Endothelial cell of umbilical vein (primary cell): ENCODE measurements around the gene B3GNT9. TPM values are rescaled to one million over a fixed set of nuclear protein-coding genes. Genes with fewer than 3 reads are reported as not detected.

Source experiments
- BruUV-seq: library from RNA; stranded (reverse); fragments of 400-500 nt; replicated peaks from 2 replicates; lab custom pipeline; 2021; lab: Mats Ljungman, UMichigan
- CTCF ChIA-PET: fragments of 300-600, 350-600 bp; sonication (Branson Sonifier 250); formaldehyde crosslinking; loops from one replicate; lab custom pipeline; 2021; ENCODE audit warnings: antibody characterized with exemption, inconsistent platforms; lab: Charles Lee
- POLR2A ChIA-PET: fragments of 300-600, 350-600 bp; sonication (Branson Sonifier 250); formaldehyde crosslinking; loops from one replicate; lab custom pipeline; 2021; ENCODE audit warnings: antibody characterized with exemption, inconsistent platforms; lab: Charles Lee
- DNase-seq: peaks from one replicate; pipeline ENCODE4 v3.0.0-alpha.2; 2011; ENCODE audit warnings: low read depth, low spot score
- FAIRE-seq: peaks from 2 replicates; lab custom pipeline; 2011; peaks lifted over from hg19 to GRCh38; lab: Jason Lieb, UNC
- H2AFZ ChIP-seq: 2 replicates; pipeline ENCODE4 v1.6.0; 2012; ENCODE audit warnings: low read depth, low read length, control low read depth, inconsistent platforms
- H3K27ac ChIP-seq: 2 replicates; pipeline ENCODE4 v1.5.1; 2011; ENCODE audit warnings: low read depth, mild to moderate bottlenecking, control low read depth, low read length, moderate library complexity; ENCODE audit not compliant: insufficient read depth
- H3K27me3 ChIP-seq, 2 experiments: 2 replicates each; pipeline versions ENCODE4 v1.6.0 to v1.6.1; 2011; ENCODE audit warnings: low read length in 2 of 2, mixed read lengths in 1 of 2; ENCODE audit not compliant: control insufficient read depth in 2 of 2, insufficient read depth in 2 of 2
- H3K36me3 ChIP-seq, 2 experiments: 2 replicates in 1 of 2; 3 replicates in 1 of 2; pipeline ENCODE4 v1.5.1; 2011; ENCODE audit warnings: low read length in 2 of 2, mild to moderate bottlenecking in 1 of 2, moderate library complexity in 1 of 2; ENCODE audit not compliant: control insufficient read depth in 2 of 2, insufficient read depth in 2 of 2; ENCODE audit errors: extremely low read depth in 1 of 2
- H3K4me1 ChIP-seq: 3 replicates; pipeline ENCODE4 v1.5.1; 2011; ENCODE audit warnings: mild to moderate bottlenecking, low read length; ENCODE audit not compliant: control insufficient read depth, insufficient read depth; ENCODE audit errors: extremely low read depth
- H3K4me2 ChIP-seq: 2 replicates; pipeline ENCODE4 v1.6.1; 2011; ENCODE audit warnings: low read length, control low read depth, mixed read lengths; ENCODE audit not compliant: insufficient read depth
- H3K4me3 ChIP-seq, 3 experiments: fragments of 200-600 bp in 1 of 3; sonication (generic), shearing (Covaris generic) in 1 of 3; replicated peaks in 1 of 3; 2 replicates each; pipeline ENCODE4 v1.5.1; 2011 to 2016; ENCODE audit warnings: control low read depth in 3 of 3, low read length in 3 of 3, mild to moderate bottlenecking in 2 of 3, inconsistent platforms in 1 of 3, low read depth in 1 of 3, moderate library complexity in 1 of 3; ENCODE audit not compliant: insufficient read depth in 1 of 3
- H3K79me2 ChIP-seq: 2 replicates; pipeline ENCODE4 v1.6.0; 2012; ENCODE audit warnings: low read length, inconsistent platforms; ENCODE audit not compliant: control insufficient read depth, insufficient read depth
- H3K9ac ChIP-seq: replicated peaks from 2 replicates; pipeline ENCODE3; 2011; ENCODE audit warnings: low read length, control low read depth; ENCODE audit not compliant: insufficient read depth; ENCODE audit errors: extremely low read depth
- H3K9me1 ChIP-seq: replicated peaks from 3 replicates; pipeline ENCODE4 v1.6.0; 2011; ENCODE audit warnings: mild to moderate bottlenecking, low read length; ENCODE audit not compliant: control insufficient read depth, insufficient read depth; ENCODE audit errors: extremely low read depth
- H3K9me3 ChIP-seq: replicated peaks from 2 replicates; pipeline ENCODE4 v1.5.1; 2012; ENCODE audit warnings: low read length, inconsistent platforms; ENCODE audit not compliant: control insufficient read depth, insufficient read depth
- H4K20me1 ChIP-seq: replicated peaks from 2 replicates; pipeline ENCODE3; 2011; ENCODE audit warnings: mild to moderate bottlenecking, low read length; ENCODE audit not compliant: control insufficient read depth, insufficient read depth; ENCODE audit errors: extremely low read depth
- EZH2 ChIP-seq: IDR thresholded peaks from 2 replicates; pipeline ENCODE4 v1.6.1; 2012; ENCODE audit warnings: borderline replicate concordance, low read depth, mild to moderate bottlenecking, moderate library complexity, low read length, inconsistent platforms; ENCODE audit not compliant: severe bottlenecking
- FOS ChIP-seq: IDR thresholded peaks from 2 replicates; pipeline ENCODE4 v1.6.1; 2011; ENCODE audit warnings: mild to moderate bottlenecking, low read length, moderate library complexity, borderline replicate concordance; ENCODE audit not compliant: insufficient read depth
- GATA2 ChIP-seq: IDR thresholded peaks from 2 replicates; pipeline ENCODE4 v1.7.0; 2011; ENCODE audit warnings: low read depth, mild to moderate bottlenecking, moderate library complexity, mixed read lengths, low read length; ENCODE audit not compliant: insufficient read length, insufficient read depth
- JUN ChIP-seq: IDR thresholded peaks from 2 replicates; pipeline ENCODE4 v1.6.1; 2011; ENCODE audit warnings: borderline replicate concordance, low read depth; ENCODE audit not compliant: insufficient read length, insufficient read depth
- MAX ChIP-seq: IDR thresholded peaks from 2 replicates; pipeline ENCODE4 v1.6.1; 2011; ENCODE audit not compliant: insufficient read depth, insufficient read length
- MYC ChIP-seq: IDR thresholded peaks from one replicate; pipeline ENCODE4 v1.6.1; 2011; ENCODE audit warnings: mild to moderate bottlenecking, low read depth, low read length
- POLR2A ChIP-seq: IDR thresholded peaks from 2 replicates; pipeline ENCODE4 v1.6.1; 2012; ENCODE audit warnings: low read depth, mild to moderate bottlenecking, control low read depth, low read length
- POLR2AphosphoS5 ChIP-seq: IDR thresholded peaks from 2 replicates; pipeline ENCODE4 v1.6.1; 2012; ENCODE audit warnings: low read depth, mild to moderate bottlenecking, control low read depth, low read length, moderate library complexity; ENCODE audit not compliant: insufficient read depth
- dilution Hi-C: fragments of 300-500 bp; cut with MboI; formaldehyde crosslinking; loops from one replicate; pipeline ENCODE4 v1.15.0; 2019; ENCODE audit warnings: low sequenced_read_pairs; ENCODE audit not compliant: extremely low pct_ligation_motif_present
- intact Hi-C: fragments of 100-400 bp; cut with micrococcal nuclease; formaldehyde crosslinking; loops from one replicate; pipeline ENCODE4 v1.10.0; 2022
- polyA plus RNA-seq, 4 experiments: library from polyadenylated mRNA; depleted of rRNA in 3 of 4; stranded (reverse) in 3 of 4; unstranded in 1 of 4; fragments of >200 nt; gene quantifications; 2 replicates each; pipeline versions ENCODE4 v1.2.1 to v1.2.3, GENCODE V29; 2011 to 2012; ENCODE audit warnings: missing spikeins in 1 of 4
- total RNA-seq: library from RNA; stranded (reverse); gene quantifications from 2 replicates; pipeline ENCODE4 v1.2.3, GENCODE V29; 2021
- TF ChIP-seq, protein P1 (sequence below), 2 donors: IDR thresholded peaks; 1 replicate in 1 of 2; 2 replicates in 1 of 2; pipeline ENCODE4 v1.5.1; 2011; ENCODE audit warnings: low read length in 2 of 2, mild to moderate bottlenecking in 2 of 2, moderate library complexity in 2 of 2, control low read depth in 1 of 2, inconsistent platforms in 1 of 2, low read depth in 1 of 2; ENCODE audit not compliant: insufficient read depth in 1 of 2; ENCODE audit errors: extremely low read depth in 1 of 2

Gene B3GNT9
- total and polyA plus RNA-seq, 2 donors (not counting 3 experiments of a cell fraction or from before 2014, with no cell fraction given): 4.0 to 6.4 TPM

DNA sequence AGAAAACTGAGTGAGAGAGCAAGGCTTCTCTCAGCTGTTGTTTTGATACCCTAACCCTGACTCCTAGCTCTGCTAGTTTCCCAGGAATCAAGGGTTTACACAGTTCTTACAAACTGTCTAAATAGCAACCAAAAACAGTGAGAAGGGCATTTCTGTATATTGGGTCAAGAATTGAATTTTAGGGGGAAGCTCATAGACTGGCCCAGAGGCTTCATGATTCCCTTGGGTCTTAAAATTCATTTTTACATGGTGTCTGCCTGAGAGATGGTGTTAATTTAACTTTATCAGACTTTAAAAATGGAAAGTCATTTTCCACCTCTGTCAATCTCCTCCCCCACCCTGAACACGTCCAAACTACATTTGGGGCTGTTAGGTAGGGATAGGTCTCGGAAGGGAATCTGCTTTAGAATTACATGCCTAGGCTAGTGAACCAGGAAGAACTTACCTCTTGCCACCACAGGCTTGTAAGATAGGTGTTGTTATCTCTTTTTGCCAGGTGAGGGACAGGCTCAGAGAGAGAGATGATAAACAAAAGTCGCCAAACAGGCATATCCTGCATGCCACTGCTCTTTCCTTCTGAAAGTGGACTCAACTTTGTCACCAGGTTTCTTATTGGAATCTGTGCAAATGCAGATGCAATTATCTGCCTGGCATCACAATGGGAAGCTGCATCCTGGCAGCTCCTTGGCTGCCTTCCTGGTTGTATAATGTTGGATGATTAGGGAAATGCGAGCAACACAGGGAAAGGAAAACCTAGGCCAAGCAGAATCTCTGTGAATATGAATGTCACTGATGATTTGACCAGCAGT is 38.0 kb downstream of the B3GNT9 start:
- no TSS peak for BruUV-seq
- dilution Hi-C loops (no loop called here), intact Hi-C loops (no loop called here)
- no peaks in the 10 kb centered on the region for H3K9me1 ChIP-seq
- peaks cover 40% of the 10 kb centered on the region for H3K79me2 ChIP-seq
- H3K4me2 ChIP-seq: no peak overlapping the region
- no peak overlapping the region for H3K9ac ChIP-seq
- H3K27me3 ChIP-seq: no peaks in the 10 kb centered on the region
- no peak overlapping the region for H3K27ac ChIP-seq
- DNase-seq (peak; percentile 7), FAIRE-seq (peak; percentile 21)
- H3K9me3 ChIP-seq: no peaks in the 10 kb centered on the region
- no peak overlapping the region for H3K4me3 ChIP-seq
- no peaks in the 10 kb centered on the region for H4K20me1 ChIP-seq
- H3K4me1 ChIP-seq: peaks cover 10% of the 10 kb centered on the region
- CTCF ChIA-PET: interaction anchor here (0.7 to 1.0 kb wide), 3 partner anchors 26 to 42 kb away, joined by 3 to 4 read pairs (median 3); no protein-coding TSS in a partner anchor
- H3K36me3 ChIP-seq: no peaks in the 10 kb centered on the region
- POLR2A ChIA-PET: no interaction called here
- no peak overlapping the region for H2AFZ ChIP-seq
- TF ChIP-seq MAX: no peak
- no peak for TF ChIP-seq POLR2A
- no peak for TF ChIP-seq JUN
- TF ChIP-seq MYC: no peak

GRCh38 chr16:67111951-67112444 is 38.8 kb downstream of the B3GNT9 start:
- H3K79me2 ChIP-seq: peaks cover 40% of the 10 kb centered on the region
- intact Hi-C loops: no loop called here
- POLR2A ChIA-PET: no interaction called here
- no peaks in the 10 kb centered on the region for H4K20me1 ChIP-seq
- dilution Hi-C loops: no loop called here
- H3K9ac ChIP-seq: no peak overlapping the region
- H3K27me3 ChIP-seq: no peaks in the 10 kb centered on the region
- no peak for FAIRE-seq
- TF ChIP-seq JUN (no peak), MYC (no peak), FOS (no peak), POLR2AphosphoS5 (no peak), EZH2 (no peak), MAX (no peak), GATA2 (no peak), POLR2A (no peak)
- TF ChIP-seq, protein P1, sequence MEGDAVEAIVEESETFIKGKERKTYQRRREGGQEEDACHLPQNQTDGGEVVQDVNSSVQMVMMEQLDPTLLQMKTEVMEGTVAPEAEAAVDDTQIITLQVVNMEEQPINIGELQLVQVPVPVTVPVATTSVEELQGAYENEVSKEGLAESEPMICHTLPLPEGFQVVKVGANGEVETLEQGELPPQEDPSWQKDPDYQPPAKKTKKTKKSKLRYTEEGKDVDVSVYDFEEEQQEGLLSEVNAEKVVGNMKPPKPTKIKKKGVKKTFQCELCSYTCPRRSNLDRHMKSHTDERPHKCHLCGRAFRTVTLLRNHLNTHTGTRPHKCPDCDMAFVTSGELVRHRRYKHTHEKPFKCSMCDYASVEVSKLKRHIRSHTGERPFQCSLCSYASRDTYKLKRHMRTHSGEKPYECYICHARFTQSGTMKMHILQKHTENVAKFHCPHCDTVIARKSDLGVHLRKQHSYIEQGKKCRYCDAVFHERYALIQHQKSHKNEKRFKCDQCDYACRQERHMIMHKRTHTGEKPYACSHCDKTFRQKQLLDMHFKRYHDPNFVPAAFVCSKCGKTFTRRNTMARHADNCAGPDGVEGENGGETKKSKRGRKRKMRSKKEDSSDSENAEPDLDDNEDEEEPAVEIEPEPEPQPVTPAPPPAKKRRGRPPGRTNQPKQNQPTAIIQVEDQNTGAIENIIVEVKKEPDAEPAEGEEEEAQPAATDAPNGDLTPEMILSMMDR (IDR thresholded peaks at IDR 0.05; ENCODE audit: extremely low read depth in 1 of 2, insufficient read depth in 1 of 2, low read depth in 1 of 2, low read length in 2 of 2): no peak
- peaks cover 10% of the 10 kb centered on the region for H3K4me1 ChIP-seq
- H3K9me1 ChIP-seq: no peaks in the 10 kb centered on the region
- H3K9me3 ChIP-seq: no peaks in the 10 kb centered on the region
- BruUV-seq: no TSS peak
- H3K36me3 ChIP-seq: no peaks in the 10 kb centered on the region
- no peak overlapping the region for H2AFZ ChIP-seq
- H3K4me3 ChIP-seq: no peak overlapping the region
- CTCF ChIA-PET: interaction anchor here (0.7 to 1.1 kb wide), 3 partner anchors 43 to 158 kb away, joined by 3 to 4 read pairs (median 3); no protein-coding TSS in a partner anchor
- H3K4me2 ChIP-seq: no peak overlapping the region
- H3K27ac ChIP-seq: no peak overlapping the region
- DNase-seq: no peak
